Neural cell (in vitro differentiated cells): ENCODE measurements around the gene RARRES1.

Experiments used
- CTCF ChIP-seq: fragments of 450-650 bp; IDR thresholded peaks from 2 replicates; pipeline ENCODE4 v1.5.1; 2014; ENCODE audit warnings: antibody characterized with exemption, mild to moderate bottlenecking, moderate library complexity; ENCODE audit not compliant: poor library complexity, severe bottlenecking
- EZH2 ChIP-seq: fragments of 200-600, 300-800 bp; shearing (Covaris generic), sonication (generic); IDR thresholded peaks from 2 replicates; pipeline ENCODE4 v1.6.1; 2014; ENCODE audit warnings: antibody characterized with exemption, low read length, borderline replicate concordance, mild to moderate bottlenecking; ENCODE audit not compliant: insufficient read depth, poor library complexity, severe bottlenecking

- TF ChIP-seq CTCF (no peak), EZH2 (no peak)
Observed at GRCh38 chr3:158685159-158685558, 47.1 kb downstream of the RARRES1 start.
